OCI-LY1 (cell line): ENCODE data around the gene ADAT3.

Experiments used
- EZH2 ChIP-seq: fragments of 200-600 bp; sonication (generic), shearing (Covaris generic); IDR thresholded peaks from 2 replicates; pipeline ENCODE4 v1.8.0; 2017; ENCODE audit warnings: borderline replicate concordance, mixed run types, mild to moderate bottlenecking, antibody characterized with exemption, low read length, moderate library complexity, mixed read lengths
- TF ChIP-seq, protein P1 (sequence below): fragments of 200-600 bp; sonication (generic), shearing (Covaris generic); IDR thresholded peaks from 2 replicates; pipeline ENCODE4 v1.5.1; 2017; ENCODE audit warnings: mild to moderate bottlenecking, antibody characterized with exemption, low read length, moderate library complexity, mixed read lengths

DNA sequence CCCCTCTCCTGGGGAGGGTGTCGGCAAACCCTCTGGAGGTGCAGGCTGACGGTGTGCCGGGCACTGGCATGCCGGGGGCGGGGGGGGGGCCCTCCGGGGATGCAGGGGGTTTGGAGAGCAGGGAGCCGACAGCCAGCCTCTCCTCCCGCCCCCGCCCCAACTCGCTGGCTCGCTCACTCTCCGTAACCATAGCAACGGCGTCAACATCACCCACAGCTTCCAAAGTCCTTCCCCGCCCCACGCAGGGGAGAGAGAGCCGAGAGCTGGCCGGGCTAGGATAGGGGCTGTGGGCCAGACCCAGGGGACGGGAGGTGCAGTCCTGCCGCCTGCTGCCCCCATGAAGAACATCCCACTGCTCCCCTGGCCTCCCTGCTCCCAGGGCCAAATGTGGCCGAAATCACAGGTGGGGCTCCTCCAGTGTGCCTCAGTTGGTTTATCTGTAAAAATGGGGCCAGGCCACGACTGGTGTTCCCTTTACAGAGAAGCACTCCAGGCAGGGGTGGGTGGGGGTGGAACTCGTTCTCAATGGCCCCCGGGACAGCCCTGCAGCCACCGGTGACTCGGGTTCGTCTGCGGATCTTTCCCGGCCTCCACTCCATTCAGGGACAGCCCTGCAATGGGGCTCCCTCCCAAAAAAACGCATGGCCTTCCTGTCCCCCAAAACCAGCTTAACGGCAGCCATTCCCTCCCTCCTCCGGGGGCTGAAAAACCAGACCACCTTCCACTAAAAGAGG, 45.0 kb upstream of the ADAT3 start:
- TF ChIP-seq, protein P1, sequence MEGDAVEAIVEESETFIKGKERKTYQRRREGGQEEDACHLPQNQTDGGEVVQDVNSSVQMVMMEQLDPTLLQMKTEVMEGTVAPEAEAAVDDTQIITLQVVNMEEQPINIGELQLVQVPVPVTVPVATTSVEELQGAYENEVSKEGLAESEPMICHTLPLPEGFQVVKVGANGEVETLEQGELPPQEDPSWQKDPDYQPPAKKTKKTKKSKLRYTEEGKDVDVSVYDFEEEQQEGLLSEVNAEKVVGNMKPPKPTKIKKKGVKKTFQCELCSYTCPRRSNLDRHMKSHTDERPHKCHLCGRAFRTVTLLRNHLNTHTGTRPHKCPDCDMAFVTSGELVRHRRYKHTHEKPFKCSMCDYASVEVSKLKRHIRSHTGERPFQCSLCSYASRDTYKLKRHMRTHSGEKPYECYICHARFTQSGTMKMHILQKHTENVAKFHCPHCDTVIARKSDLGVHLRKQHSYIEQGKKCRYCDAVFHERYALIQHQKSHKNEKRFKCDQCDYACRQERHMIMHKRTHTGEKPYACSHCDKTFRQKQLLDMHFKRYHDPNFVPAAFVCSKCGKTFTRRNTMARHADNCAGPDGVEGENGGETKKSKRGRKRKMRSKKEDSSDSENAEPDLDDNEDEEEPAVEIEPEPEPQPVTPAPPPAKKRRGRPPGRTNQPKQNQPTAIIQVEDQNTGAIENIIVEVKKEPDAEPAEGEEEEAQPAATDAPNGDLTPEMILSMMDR: no peak
- no peak for TF ChIP-seq EZH2
